Measurements from ENCODE around the gene ADGRA1. TPM values are rescaled to one million over a fixed set of nuclear protein-coding genes. Genes with fewer than 3 reads are reported as not detected.

Gene ADGRA1
- total and polyA plus RNA-seq, 2 experiments from 2014 or later: not detected

DNA sequence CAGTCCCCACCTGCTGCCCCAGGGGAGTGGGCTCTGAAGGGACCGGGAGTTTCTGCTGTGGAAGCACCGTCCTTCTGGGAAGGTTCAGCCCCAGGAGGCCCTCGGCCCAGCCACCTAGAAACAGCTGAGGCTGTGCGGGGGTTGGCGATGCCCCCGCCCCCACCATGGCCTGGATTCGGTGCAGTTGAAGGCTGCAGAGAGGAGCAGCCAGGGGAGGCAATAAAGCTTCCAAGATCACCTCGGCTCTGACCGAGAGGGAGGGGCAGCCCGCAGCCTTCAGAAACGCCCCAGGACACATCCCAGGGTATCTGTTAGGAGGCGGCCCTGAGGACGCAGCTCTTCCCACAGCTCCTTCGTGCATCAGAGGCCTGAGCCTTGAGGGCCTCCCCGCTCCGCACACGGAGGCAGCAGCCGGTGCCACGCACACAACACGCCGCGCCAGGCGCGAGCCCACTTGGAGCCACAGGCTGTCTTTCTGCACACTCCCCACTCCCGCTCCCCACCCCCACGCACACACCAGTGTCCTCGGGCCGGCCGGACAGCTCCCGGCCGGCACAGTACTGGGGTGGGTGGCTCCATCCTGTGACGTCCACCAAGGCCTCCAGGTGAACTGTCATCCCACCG lies 73.9 kb downstream of the ADGRA1 start:
- Histone ChIP-seq H3K79me2 (ENCODE audit: insufficient read depth) (no peaks in the 10 kb centered on the region), H3K9ac (no peak overlapping the region), H3K4me1 (ENCODE audit: insufficient read depth) (no peaks in the 10 kb centered on the region), H3F3A (ENCODE audit: insufficient read depth) (no peaks in the 10 kb centered on the region), H3K4me2 (ENCODE audit: unreplicated experiment) (no peak overlapping the region), H3K27ac (no peak overlapping the region), H3K9me3 (ENCODE audit: low read depth) (no peaks in the 10 kb centered on the region), H3K36me3 (ENCODE audit: low read depth) (no peaks in the 10 kb centered on the region), H2AFZ (no peak overlapping the region), H4K20me1 (ENCODE audit: insufficient read depth) (no peaks in the 10 kb centered on the region), H3K9me2 (ENCODE audit: insufficient read depth) (no peaks in the 10 kb centered on the region), H3K27me3 (replicated peaks; ENCODE audit: insufficient read depth) (peaks cover 8% of the 10 kb centered on the region; the same call in 1 of the 2 replicates), H3K4me3 (no peak overlapping the region)
- DNase-seq: no peak
- 48 to 70% methylated on average over 18 to 33 of the region's 33 CpGs for WGBS, 2 experiments (ENCODE audit: low coverage in 1 of 2, low lambda C conversion rate in 2 of 2, missing lambda C conversion rate in 2 of 2)
- TF ChIP-seq EZH2 (IDR thresholded peaks at IDR 0.05; ENCODE audit: insufficient read depth, poor library complexity, severe bottlenecking) (no peak), EZH2phosphoT487 (IDR thresholded peaks at IDR 0.05; ENCODE audit: insufficient read depth, low read depth) (no peak)
- in situ Hi-C loops (cut with MboI): no loop called here

GRCh38 chr10:133162178-133162909 lies 74.6 kb downstream of the ADGRA1 start:
- no peak overlapping the region for H3K4me3 ChIP-seq
- no peak overlapping the region for H3K27ac ChIP-seq
- in situ Hi-C loops (cut with MboI): no loop called here
- DNase-seq: no peak
- TF ChIP-seq EZH2 (IDR thresholded peaks at IDR 0.05; ENCODE audit: insufficient read depth, poor library complexity, severe bottlenecking) (no peak), EZH2phosphoT487 (IDR thresholded peaks at IDR 0.05; ENCODE audit: insufficient read depth, low read depth) (no peak)
- H4K20me1 ChIP-seq (ENCODE audit: insufficient read depth): no peaks in the 10 kb centered on the region
- H3K79me2 ChIP-seq (ENCODE audit: insufficient read depth): no peaks in the 10 kb centered on the region
- H2AFZ ChIP-seq: no peak overlapping the region
- no peaks in the 10 kb centered on the region for H3K4me1 ChIP-seq (ENCODE audit: insufficient read depth)
- no peak overlapping the region for H3K9ac ChIP-seq
- H3K4me2 ChIP-seq (ENCODE audit: unreplicated experiment): no peak overlapping the region
- H3K27me3 ChIP-seq (replicated peaks; ENCODE audit: insufficient read depth): peaks cover 4% of the 10 kb centered on the region; the same call in 1 of the 2 replicates
- H3K9me3 ChIP-seq (ENCODE audit: low read depth): no peaks in the 10 kb centered on the region
- no peaks in the 10 kb centered on the region for H3F3A ChIP-seq (ENCODE audit: insufficient read depth)
- H3K36me3 ChIP-seq (ENCODE audit: low read depth): no peaks in the 10 kb centered on the region
- 77% methylated on average over 22 of the region's 22 CpGs for WGBS, 2 experiments (ENCODE audit: low coverage in 1 of 2, low lambda C conversion rate in 2 of 2, missing lambda C conversion rate in 2 of 2)
- H3K9me2 ChIP-seq (ENCODE audit: insufficient read depth): no peaks in the 10 kb centered on the region

- WGBS, 2 experiments (ENCODE audit: low coverage in 1 of 2, low lambda C conversion rate in 2 of 2, missing lambda C conversion rate in 2 of 2): 63 to 66% methylated on average over 21 of the region's 21 CpGs
These were observed 75.5 kb downstream of the ADGRA1 start for GRCh38 chr10:133162910-133163856.

More at GRCh38 chr10:133162910-133163856, 75.5 kb downstream of the ADGRA1 start:
- no peaks in the 10 kb centered on the region for H3K79me2 ChIP-seq (ENCODE audit: insufficient read depth)
- in situ Hi-C loops (cut with MboI): no loop called here
- H4K20me1 ChIP-seq (ENCODE audit: insufficient read depth): no peaks in the 10 kb centered on the region
- H2AFZ ChIP-seq: no peak overlapping the region
- H3F3A ChIP-seq (ENCODE audit: insufficient read depth): no peaks in the 10 kb centered on the region
- DNase-seq: no peak
- no peak overlapping the region for H3K4me2 ChIP-seq (ENCODE audit: unreplicated experiment)
- no peak overlapping the region for H3K27ac ChIP-seq
- H3K36me3 ChIP-seq (ENCODE audit: low read depth): no peaks in the 10 kb centered on the region
- peaks cover 4% of the 10 kb centered on the region; the same call in 1 of the 2 replicates for H3K27me3 ChIP-seq (replicated peaks; ENCODE audit: insufficient read depth)
- H3K9me2 ChIP-seq (ENCODE audit: insufficient read depth): no peaks in the 10 kb centered on the region
- no peaks in the 10 kb centered on the region for H3K4me1 ChIP-seq (ENCODE audit: insufficient read depth)
- no peak overlapping the region for H3K4me3 ChIP-seq
- no peak overlapping the region for H3K9ac ChIP-seq
- no peaks in the 10 kb centered on the region for H3K9me3 ChIP-seq (ENCODE audit: low read depth)
- TF ChIP-seq EZH2 (IDR thresholded peaks at IDR 0.05; ENCODE audit: insufficient read depth, poor library complexity, severe bottlenecking) (no peak), EZH2phosphoT487 (IDR thresholded peaks at IDR 0.05; ENCODE audit: insufficient read depth, low read depth) (no peak)
